GM19351 (cell line): Measurements from ENCODE around the gene SBNO2.

Source experiments
- ATAC-seq: cut with Tn5 transposase; IDR thresholded peaks from one replicate; pipeline ENCODE4 v1.9.1; 2021; ENCODE audit warnings: mild to moderate bottlenecking, moderate library complexity; ENCODE audit not compliant: unreplicated experiment

SBNO2 gene

DNA sequence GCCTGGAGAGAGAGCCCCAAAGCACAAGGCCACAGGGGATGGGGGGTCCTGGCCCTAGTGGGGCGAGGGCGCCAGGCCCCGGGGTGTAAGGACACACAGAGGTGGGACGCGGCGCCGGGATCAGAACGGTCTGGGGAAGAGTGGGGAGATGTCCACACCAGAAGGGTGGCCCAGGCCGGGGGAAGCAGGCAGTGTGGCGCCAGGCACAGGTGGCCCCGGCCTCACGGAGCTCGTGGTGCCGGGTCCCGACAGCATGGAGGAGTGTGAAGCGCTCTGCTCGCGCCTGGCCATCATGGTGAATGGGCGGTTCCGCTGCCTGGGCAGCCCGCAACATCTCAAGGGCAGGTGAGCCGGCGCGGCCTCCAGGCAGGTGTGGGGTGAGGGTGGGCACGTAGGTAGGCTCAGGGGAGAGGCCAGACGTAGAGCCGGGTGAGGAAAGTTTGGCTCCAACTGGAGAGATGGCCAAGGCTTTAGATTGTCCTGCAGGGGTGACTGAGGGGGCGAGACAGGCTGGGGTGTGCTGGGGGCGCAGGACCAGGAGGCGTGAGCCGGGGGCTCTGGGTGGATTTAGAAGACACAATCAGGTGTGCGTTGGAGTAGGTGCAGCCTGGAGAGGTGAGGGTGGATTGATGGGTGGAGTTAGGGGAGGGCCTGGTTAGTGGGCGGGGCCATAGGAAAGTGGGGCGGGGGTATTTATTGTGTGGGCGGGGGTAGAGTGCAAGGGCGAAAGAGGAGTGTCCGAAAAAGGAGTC is 110.0 kb downstream of the SBNO2 start:
- ATAC-seq: no peak

DNA sequence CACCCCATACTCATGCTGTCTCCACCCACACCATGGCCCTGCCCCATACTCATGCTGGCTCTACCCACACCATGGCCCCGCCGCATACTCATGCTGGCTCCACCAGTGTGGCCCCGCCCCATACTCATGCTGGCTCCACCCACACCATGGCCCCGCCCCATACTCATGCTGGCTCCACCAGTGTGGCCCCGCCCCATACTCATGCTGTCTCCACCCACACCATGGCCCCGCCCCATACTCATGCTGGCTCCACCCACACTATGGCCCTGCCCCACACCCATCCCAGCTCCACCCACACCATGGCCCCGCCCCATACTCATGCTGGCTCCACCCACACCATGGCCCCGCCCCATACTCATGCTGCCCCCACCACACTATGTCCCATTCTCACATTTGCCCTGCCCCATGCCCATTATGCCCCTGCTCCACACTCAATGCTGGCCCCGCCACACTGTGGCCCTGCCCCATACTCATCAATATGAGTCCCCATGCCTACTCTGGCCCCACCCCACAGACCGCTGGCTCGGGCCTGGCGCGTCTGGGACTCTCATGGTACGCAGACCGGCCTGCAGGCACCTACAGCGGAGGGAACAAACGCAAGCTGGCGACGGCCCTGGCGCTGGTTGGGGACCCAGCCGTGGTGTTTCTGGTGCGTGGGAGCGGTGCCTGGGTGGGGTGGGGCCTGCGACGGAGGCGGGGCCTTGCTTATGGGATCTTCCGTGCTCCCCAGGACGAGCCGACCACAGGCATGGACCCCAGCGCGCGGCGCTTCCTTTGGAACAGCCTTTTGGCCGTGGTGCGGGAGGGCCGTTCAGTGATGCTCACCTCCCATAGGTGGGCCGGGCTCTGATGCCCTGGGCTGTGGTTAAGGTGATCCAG is 110.8 kb downstream of the SBNO2 start:
- ATAC-seq: no peak

DNA sequence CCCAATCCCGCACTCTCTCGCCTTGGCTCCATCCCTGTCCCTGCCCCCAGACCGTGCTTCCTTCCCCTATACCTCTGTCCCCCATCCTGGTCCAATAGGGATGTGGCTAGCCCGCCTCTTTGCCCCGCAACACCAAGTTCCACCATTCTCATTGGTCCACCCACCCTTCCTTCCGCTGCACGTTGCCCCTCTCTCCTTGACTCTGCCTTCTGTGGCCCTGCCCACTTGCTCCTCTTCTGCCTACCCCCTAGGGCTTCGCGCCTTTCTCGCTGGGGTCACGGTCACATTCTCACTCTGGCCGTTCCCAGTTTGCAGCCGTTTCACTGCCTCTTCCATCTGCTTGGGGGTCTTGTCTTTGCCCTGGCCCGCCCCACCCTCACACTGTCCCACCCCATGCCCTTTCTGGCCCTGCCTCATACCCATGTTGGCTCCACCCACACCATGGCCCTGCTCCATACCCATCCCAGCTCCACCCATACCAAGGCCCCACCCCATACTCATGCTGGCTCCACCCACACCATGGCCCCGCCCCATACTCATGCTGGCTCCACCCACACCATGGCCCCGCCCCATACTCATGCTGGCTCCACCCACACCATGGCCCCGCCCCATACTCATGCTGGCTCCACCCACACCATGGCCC is 111.6 kb downstream of the SBNO2 start:
- ATAC-seq: no peak

DNA sequence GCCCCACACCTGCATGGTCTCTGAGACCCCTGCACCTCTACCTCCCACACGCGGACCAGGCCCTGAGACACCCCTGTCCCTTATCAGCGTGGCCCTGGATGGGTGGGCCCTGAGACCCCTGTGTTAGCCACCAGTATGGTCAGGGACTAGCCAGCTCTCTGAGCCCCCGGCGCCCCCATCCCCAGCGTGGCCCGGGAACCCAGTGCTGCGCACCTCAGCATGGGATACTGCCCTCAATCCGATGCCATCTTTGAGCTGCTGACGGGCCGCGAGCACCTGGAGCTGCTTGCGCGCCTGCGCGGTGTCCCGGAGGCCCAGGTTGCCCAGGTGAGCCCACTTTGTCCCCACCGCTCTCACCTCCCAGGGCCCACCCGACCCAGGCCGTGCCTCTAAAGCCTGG is 112.1 kb downstream of the SBNO2 start:
- no peak for ATAC-seq

DNA sequence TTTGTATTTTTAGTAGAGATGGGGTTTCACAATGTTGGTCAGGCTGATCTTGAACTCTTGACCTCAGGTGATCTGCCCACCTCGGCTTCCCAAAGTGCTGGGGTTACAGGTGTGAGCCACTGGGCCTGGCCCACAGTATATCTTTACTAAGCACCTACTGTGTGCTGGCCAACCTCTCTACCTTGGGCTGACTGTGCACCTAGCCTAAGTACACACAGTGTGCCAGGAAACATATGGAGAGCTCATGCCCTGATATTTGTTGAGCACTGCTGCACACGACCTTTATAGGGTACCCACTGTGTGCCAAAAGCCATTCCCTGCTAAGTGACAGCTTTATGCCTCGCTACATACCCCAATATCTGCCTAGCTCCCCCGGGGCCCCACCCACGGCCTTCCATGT is 113.4 kb downstream of the SBNO2 start:
- ATAC-seq: no peak

DNA sequence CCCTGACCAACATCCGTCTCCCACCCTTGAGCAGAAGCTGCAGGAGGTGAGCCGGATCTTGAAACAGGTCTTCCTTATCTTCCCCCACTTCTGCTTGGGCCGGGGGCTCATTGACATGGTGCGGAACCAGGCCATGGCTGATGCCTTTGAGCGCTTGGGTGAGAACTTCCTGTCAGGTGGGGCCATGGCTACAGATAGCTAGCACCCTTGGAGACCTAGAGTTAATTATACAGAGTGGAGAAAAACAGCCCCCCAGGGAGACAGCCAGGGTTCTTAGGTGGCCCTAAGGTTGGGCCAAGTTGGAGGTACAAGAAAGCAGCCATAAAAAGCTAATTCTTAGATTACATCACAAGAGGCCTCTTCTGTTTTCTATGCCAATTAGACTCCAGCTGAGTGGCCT is 116.0 kb downstream of the SBNO2 start:
- ATAC-seq: no peak
